Omental fat pad (tissue), 4 donors: ENCODE data around the gene ATPAF1. TPM values are rescaled to one million over a fixed set of nuclear protein-coding genes. Genes with fewer than 3 reads are reported as not detected.
"Not testable (repeated sequence)": the region's sequence is repeated elsewhere in the genome, so short reads cannot be mapped to it uniquely, and the experiment has no call there.

Experiments used
- ATAC-seq: fragments of 150-250 bp; one replicate; pipeline ENCODE4 v1.9.1; 2016; ENCODE audit warnings: mild to moderate bottlenecking, moderate library complexity; ENCODE audit not compliant: low FRiP score
- DNase-seq: peaks from one replicate; pipeline ENCODE4 v3.0.0-alpha.2; 2019; ENCODE audit warnings: low spot score
- CTCF ChIP-seq, 3 donors: fragments of 450-650 bp; IDR thresholded peaks; one replicate each; pipeline ENCODE4 v1.5.1; 2016 to 2017; ENCODE audit warnings: antibody characterized with exemption in 3 of 3, mild to moderate bottlenecking in 3 of 3, moderate library complexity in 2 of 3
- total RNA-seq, 4 donors: library from RNA; depleted of rRNA; stranded (reverse); fragments of >200 nt; gene quantifications; one replicate each; pipeline ENCODE4 v1.1.0, GENCODE V29; 2016

Gene ATPAF1
- total RNA-seq, 4 donors from 2014 or later = 33.1 to 83.6 (median 57.0) TPM

GRCh38 chr1:46656643-46657042 is 11.5 kb downstream of the ATPAF1 start:
- TF ChIP-seq CTCF (IDR thresholded peaks at IDR 0.05) = no peak
- DNase-seq (no peak), ATAC-seq (no peak)

- ATAC-seq (no peak), DNase-seq (no peak)
- TF ChIP-seq CTCF (IDR thresholded peaks at IDR 0.05) = no peak
Measured at GRCh38 chr1:46655848-46656247, 12.3 kb downstream of the ATPAF1 start.

- not testable (repeated sequence) for DNase-seq, ATAC-seq
Measured at GRCh38 chr1:46654698-46655097, 13.5 kb downstream of the ATPAF1 start.

GRCh38 chr1:46654012-46654411 is 14.2 kb downstream of the ATPAF1 start:
- no peak for TF ChIP-seq CTCF (IDR thresholded peaks at IDR 0.05)
- ATAC-seq = no peak
- no peak for DNase-seq

GRCh38 chr1:46653405-46653958 is 14.7 kb downstream of the ATPAF1 start:
- TF ChIP-seq CTCF (IDR thresholded peaks at IDR 0.05) = no peak
- no peak for DNase-seq
- no peak for ATAC-seq

- no peak for TF ChIP-seq CTCF (IDR thresholded peaks at IDR 0.05)
- ATAC-seq = no peak
- DNase-seq = no peak
Measured at GRCh38 chr1:46652321-46653100, 15.7 kb downstream of the ATPAF1 start.

- not testable (repeated sequence) for ATAC-seq, DNase-seq
Measured at GRCh38 chr1:46651152-46651551, 17.0 kb downstream of the ATPAF1 start.

- ATAC-seq (no peak), DNase-seq (no peak)
- TF ChIP-seq CTCF (IDR thresholded peaks at IDR 0.05) = no peak
Measured at GRCh38 chr1:46650491-46650890, 17.7 kb downstream of the ATPAF1 start.
